GM06990 (cell line): ENCODE measurements around the gene RNASE13.

Experiments used
- DNase-seq: peaks from one replicate; pipeline ENCODE4 v3.0.0-alpha.2; 2011; ENCODE audit not compliant: insufficient read length; ENCODE audit errors: extremely low read depth
- H3K27me3 ChIP-seq: replicated peaks from 2 replicates; pipeline ENCODE4 v1.6.0; 2011; ENCODE audit warnings: low read length; ENCODE audit not compliant: control insufficient read depth, insufficient read depth
- H3K36me3 ChIP-seq: 2 replicates; pipeline ENCODE4 v1.5.1; 2011; ENCODE audit warnings: low read length; ENCODE audit not compliant: control insufficient read depth, insufficient read depth
- H3K4me3 ChIP-seq: replicated peaks from 2 replicates; pipeline ENCODE4 v1.5.1; 2011; ENCODE audit warnings: low read depth, mild to moderate bottlenecking, control low read depth, low read length
- TF ChIP-seq, protein P1 (sequence below): IDR thresholded peaks from 2 replicates; pipeline ENCODE4 v1.5.1; 2011; ENCODE audit warnings: low read length, control low read depth, mild to moderate bottlenecking, inconsistent platforms; ENCODE audit not compliant: insufficient read depth, poor library complexity, severe bottlenecking

Gene RNASE13

DNA sequence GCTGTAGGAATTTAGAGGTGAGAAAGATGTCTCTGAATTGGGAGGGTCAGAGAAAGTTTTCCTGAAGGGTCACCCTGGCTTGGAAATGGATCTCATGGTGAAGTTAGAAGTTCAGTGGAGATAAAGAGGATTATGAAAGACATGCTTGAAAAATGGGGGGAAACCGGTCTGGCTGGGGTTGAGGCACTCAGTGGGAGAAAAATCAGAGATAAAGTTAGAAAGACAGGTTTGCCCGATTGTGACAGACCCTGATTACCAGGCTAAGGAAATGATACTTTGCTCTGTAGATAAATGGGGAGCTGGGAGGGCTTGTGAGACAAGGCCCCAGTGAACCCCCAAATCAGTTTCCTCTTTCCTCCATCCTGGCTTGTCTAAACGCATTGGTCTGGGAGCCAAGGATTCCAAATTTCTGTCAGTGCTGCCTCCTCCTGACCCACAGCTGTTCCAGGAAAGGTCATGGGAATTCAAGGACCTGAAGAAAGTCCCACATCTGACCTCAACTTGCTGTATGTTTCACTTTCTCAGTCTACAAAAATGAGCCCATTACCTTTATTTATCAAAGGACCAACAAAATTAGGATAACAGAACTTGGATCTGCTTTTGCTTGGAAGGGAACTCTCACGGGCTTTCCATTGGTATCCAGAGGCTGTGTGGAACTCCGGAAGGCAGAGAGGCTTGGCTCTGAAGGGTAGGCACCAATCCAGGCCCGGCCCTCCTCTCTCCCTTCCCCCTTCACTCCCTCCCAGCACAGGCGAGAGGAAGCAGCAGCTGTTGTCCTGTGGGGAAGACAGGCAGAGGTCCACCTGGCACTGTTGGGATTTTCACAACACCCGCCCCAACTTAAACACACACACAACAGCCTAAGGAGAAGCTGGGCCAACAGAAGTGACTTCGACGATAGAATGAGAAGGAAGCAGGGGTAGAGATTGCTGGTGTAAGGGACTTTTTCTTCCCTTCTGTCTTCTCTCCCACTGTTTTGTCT is 4.1 kb upstream of the RNASE13 start:
- no peaks in the 10 kb centered on the region for H3K27me3 ChIP-seq
- H3K4me3 ChIP-seq: no peak overlapping the region
- TF ChIP-seq, protein P1, sequence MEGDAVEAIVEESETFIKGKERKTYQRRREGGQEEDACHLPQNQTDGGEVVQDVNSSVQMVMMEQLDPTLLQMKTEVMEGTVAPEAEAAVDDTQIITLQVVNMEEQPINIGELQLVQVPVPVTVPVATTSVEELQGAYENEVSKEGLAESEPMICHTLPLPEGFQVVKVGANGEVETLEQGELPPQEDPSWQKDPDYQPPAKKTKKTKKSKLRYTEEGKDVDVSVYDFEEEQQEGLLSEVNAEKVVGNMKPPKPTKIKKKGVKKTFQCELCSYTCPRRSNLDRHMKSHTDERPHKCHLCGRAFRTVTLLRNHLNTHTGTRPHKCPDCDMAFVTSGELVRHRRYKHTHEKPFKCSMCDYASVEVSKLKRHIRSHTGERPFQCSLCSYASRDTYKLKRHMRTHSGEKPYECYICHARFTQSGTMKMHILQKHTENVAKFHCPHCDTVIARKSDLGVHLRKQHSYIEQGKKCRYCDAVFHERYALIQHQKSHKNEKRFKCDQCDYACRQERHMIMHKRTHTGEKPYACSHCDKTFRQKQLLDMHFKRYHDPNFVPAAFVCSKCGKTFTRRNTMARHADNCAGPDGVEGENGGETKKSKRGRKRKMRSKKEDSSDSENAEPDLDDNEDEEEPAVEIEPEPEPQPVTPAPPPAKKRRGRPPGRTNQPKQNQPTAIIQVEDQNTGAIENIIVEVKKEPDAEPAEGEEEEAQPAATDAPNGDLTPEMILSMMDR: no peak
- DNase-seq: no peak
- H3K36me3 ChIP-seq: no peaks in the 10 kb centered on the region

DNA sequence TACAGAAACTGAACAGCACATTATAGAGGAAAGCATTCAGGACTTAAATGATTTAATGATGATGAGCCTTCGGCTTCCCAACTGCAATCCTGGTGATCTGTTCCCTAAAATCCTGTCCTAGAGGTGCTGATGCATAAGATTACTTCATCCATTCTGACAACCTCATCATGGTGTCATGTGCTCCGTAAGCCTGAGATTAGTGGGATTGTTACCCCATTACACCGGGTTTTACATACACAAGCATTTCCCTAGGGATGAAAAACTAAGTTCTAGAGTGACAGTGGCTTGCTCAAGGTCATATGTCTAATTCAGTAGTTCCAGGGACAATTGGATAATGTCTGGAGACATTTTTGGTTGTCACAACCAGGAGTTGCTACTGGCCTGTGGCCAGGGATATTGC is 2.5 kb upstream of the RNASE13 start:
- Histone ChIP-seq H3K27me3 (0 out of 2 replicates have a peak, but pooled peaks cover 1% of the 10 kb centered on the region), H3K4me3 (no peak overlapping the region), H3K36me3 (no peaks in the 10 kb centered on the region)
- TF ChIP-seq, protein P1: no peak
- DNase-seq: no peak

DNA sequence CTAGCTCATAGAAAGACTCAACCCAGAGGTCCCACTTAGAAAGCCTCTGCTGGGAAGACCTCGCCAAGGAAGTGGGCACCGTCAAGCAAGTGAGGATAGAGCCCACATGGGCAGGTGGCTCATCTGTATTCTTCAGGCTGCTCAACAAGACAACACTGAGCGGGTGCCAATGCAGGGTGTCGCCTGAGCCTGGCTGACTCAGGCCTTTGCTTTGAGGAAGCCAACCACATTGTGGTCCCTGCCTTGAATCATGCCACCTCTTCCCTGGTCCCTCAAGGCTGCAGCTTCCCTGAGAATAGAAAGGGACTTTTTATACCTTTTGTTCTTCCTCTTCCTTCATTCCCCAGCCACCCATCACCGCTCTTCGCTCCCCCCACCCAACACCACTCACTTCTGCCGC is 2.1 kb upstream of the RNASE13 start:
- Histone ChIP-seq H3K36me3 (no peaks in the 10 kb centered on the region), H3K4me3 (no peak overlapping the region), H3K27me3 (peaks cover 1% of the 10 kb centered on the region; the same call in 1 of the 2 replicates)
- TF ChIP-seq, protein P1: no peak
- DNase-seq: no peak

DNA sequence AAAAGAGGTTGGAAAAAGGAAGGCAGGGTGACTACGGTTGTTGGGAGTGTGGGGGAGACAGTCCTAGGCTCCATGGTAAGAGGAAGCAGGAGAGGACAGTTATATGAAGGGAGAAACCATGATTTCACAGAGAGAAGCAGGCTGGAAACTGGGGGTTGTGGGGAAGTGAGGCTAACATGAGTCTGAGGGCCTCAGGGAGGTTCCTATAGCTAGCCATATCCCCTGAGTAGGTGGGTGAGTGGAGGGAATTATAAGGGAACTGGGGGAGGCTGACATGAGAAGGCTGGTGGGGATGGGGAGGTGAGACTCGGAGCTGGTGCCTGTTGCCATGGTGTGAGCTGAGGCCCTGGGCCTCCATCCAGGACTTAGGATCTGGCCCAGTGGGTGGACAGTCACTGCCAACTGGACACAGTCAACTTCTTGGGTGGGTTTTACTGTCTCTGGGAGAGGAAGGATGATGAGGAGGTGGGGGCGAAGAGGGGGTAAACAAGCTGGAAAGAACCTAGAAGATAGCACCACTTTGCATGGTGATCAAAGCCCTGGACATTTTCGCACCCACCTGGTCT is 1.4 kb downstream of the RNASE13 start:
- Histone ChIP-seq H3K4me3 (no peak overlapping the region), H3K27me3 (peaks cover 4% of the 10 kb centered on the region; the same call in 1 of the 2 replicates), H3K36me3 (no peaks in the 10 kb centered on the region)
- DNase-seq: no peak
- TF ChIP-seq, protein P1: no peak

DNA sequence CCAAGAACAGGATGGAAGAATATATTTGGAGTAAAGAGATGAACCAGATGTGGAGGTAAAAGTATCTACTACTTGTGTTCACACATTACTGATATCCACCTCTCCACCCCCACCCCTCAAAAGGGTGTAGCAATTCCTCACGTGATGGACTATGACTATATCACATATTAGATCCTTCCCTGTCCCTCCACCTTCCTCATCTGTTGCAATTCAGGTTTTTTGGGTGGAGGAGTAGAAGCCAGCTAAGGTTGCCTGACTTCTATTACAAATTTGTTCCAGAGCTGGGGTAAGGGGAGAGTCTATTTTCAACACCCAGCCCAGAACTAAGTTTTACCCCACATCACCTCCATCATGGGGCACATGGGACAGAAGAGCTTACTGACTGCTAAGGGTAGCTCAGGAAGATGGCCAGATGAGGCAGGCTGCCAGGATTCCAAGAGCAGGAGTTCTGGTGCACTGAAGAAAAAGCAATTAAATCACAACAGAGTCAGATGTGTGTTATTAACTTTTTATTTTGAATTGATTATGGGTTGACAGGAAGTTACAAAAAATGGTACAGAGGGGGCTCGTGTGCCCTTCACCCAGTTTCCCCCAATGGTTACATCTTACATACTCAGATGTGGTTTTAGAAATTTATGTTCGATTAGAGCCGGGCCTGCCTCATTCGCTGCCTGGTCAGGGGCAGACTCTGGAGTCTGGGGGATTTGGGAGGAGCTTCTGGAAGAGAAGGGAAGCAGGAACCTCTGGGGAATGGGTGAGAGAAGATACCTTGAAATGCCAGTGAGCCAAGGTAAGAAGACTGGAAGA is 2.1 kb downstream of the RNASE13 start:
- TF ChIP-seq, protein P1: no peak
- Histone ChIP-seq H3K36me3 (no peaks in the 10 kb centered on the region), H3K27me3 (peaks cover 6% of the 10 kb centered on the region; the same call in 1 of the 2 replicates), H3K4me3 (no peak overlapping the region)
- DNase-seq: no peak
